Mucosa of rectum (tissue), 2 donors: Measurements from ENCODE around the gene POLR2L.
A peak's percentile ranks its signal among the peaks of the same experiment; 100 is the strongest.

Source experiments
- H3K27ac ChIP-seq, 2 donors: one replicate each; pipeline ENCODE4 v1.7.0; 2013; ENCODE audit warnings: inconsistent platforms in 2 of 2, low read depth in 2 of 2, low read length in 2 of 2
- H3K27me3 ChIP-seq, 2 donors: one replicate each; pipeline ENCODE4 v1.7.0; 2013; ENCODE audit warnings: low read length in 2 of 2; ENCODE audit not compliant: control insufficient read depth in 2 of 2, insufficient read depth in 2 of 2
- H3K36me3 ChIP-seq, 2 donors: one replicate each; pipeline ENCODE4 v1.7.0; 2013; ENCODE audit warnings: low read length in 2 of 2; ENCODE audit not compliant: control insufficient read depth in 2 of 2, insufficient read depth in 2 of 2
- H3K4me1 ChIP-seq, 2 donors: one replicate each; pipeline ENCODE4 v1.7.0; 2013; ENCODE audit warnings: low read length in 2 of 2, mild to moderate bottlenecking in 1 of 2; ENCODE audit not compliant: control insufficient read depth in 2 of 2, insufficient read depth in 2 of 2
- H3K4me3 ChIP-seq, 2 donors: one replicate each; pipeline ENCODE4 v1.7.0; 2013; ENCODE audit warnings: low read length in 2 of 2
- H3K9ac ChIP-seq, 2 donors: one replicate each; pipeline ENCODE4 v1.7.0; 2013; ENCODE audit warnings: low read length in 2 of 2, low read depth in 1 of 2, mild to moderate bottlenecking in 1 of 2
- H3K9me3 ChIP-seq, 2 donors: one replicate each; pipeline ENCODE4 v1.7.0; 2013; ENCODE audit warnings: low read length in 2 of 2; ENCODE audit not compliant: control insufficient read depth in 2 of 2
- donor health status: healthy.
- donor health status: Normal muscosa, but diverticular disease.

POLR2L gene

GRCh38 chr11:839875-840617 is 2.3 kb downstream of the POLR2L start:
- Histone ChIP-seq H3K4me3 (no peak overlapping the region), H3K9me3 (no peaks in the 10 kb centered on the region), H3K9ac (no peak overlapping the region), H3K36me3 (peaks cover 33 to 41% of the 10 kb centered on the region in 2 donors), H3K4me1 (peaks cover 38 to 53% of the 10 kb centered on the region in 2 donors), H3K27me3 (no peaks in the 10 kb centered on the region), H3K27ac (no peak overlapping the region)

GRCh38 chr11:839280-839623 is 3.1 kb downstream of the POLR2L start:
- Histone ChIP-seq H3K4me3 (no peak overlapping the region), H3K9ac (peak overlapping the region in 1 of 2 donors; percentile 3), H3K9me3 (no peaks in the 10 kb centered on the region), H3K27ac (peak overlapping the region; percentile 9 to 32), H3K27me3 (no peaks in the 10 kb centered on the region), H3K36me3 (peaks cover 33 to 41% of the 10 kb centered on the region in 2 donors), H3K4me1 (peaks cover 41 to 57% of the 10 kb centered on the region in 2 donors)

GRCh38 chr11:838441-839279 is 3.7 kb downstream of the POLR2L start:
- Histone ChIP-seq H3K27ac (peak overlapping the region; percentile 32 to 52), H3K27me3 (no peaks in the 10 kb centered on the region), H3K9me3 (no peaks in the 10 kb centered on the region), H3K4me1 (peaks cover 40 to 59% of the 10 kb centered on the region in 2 donors), H3K4me3 (peak overlapping the region in 1 of 2 donors; percentile 9), H3K36me3 (peaks cover 33 to 41% of the 10 kb centered on the region in 2 donors), H3K9ac (peak overlapping the region in 1 of 2 donors; percentile 3)

GRCh38 chr11:837990-838307 is 4.4 kb downstream of the POLR2L start:
- peak overlapping the region; percentile 21 to 23 for H3K27ac ChIP-seq
- H3K9me3 ChIP-seq = no peaks in the 10 kb centered on the region
- no peak overlapping the region for H3K4me3 ChIP-seq
- peaks cover 33 to 41% of the 10 kb centered on the region in 2 donors for H3K36me3 ChIP-seq
- no peak overlapping the region for H3K9ac ChIP-seq
- peaks cover 38 to 53% of the 10 kb centered on the region in 2 donors for H3K4me1 ChIP-seq
- H3K27me3 ChIP-seq = no peaks in the 10 kb centered on the region

- Histone ChIP-seq H3K36me3 (peaks cover 33 to 41% of the 10 kb centered on the region in 2 donors), H3K4me1 (peaks cover 40 to 55% of the 10 kb centered on the region in 2 donors), H3K9ac (no peak overlapping the region), H3K27me3 (no peaks in the 10 kb centered on the region), H3K4me3 (no peak overlapping the region), H3K9me3 (no peaks in the 10 kb centered on the region), H3K27ac (peak overlapping the region in 1 of 2 donors; percentile 21)
Observed at GRCh38 chr11:837189-837989, 4.9 kb downstream of the POLR2L start.

GRCh38 chr11:836700-837099 is 5.6 kb downstream of the POLR2L start:
- Histone ChIP-seq H3K4me3 (no peak overlapping the region), H3K27ac (no peak overlapping the region), H3K9me3 (no peaks in the 10 kb centered on the region), H3K36me3 (peaks cover 33 to 41% of the 10 kb centered on the region in 2 donors), H3K27me3 (no peaks in the 10 kb centered on the region), H3K4me1 (peaks cover 45 to 61% of the 10 kb centered on the region in 2 donors), H3K9ac (peak overlapping the region in 1 of 2 donors; percentile 15)

- Histone ChIP-seq H3K9ac (no peak overlapping the region), H3K27ac (no peak overlapping the region), H3K27me3 (no peaks in the 10 kb centered on the region), H3K4me1 (peaks cover 46 to 60% of the 10 kb centered on the region in 2 donors), H3K36me3 (peaks cover 33 to 41% of the 10 kb centered on the region in 2 donors), H3K9me3 (no peaks in the 10 kb centered on the region), H3K4me3 (no peak overlapping the region)
Observed at GRCh38 chr11:836274-836673, 6.1 kb downstream of the POLR2L start.

- H3K9ac ChIP-seq = peak overlapping the region; percentile 63 to 81
- peak overlapping the region; percentile 56 to 78 for H3K4me3 ChIP-seq
- peaks cover 51 to 69% of the 10 kb centered on the region in 2 donors for H3K4me1 ChIP-seq
Observed at GRCh38 chr11:834371-835316, 7.7 kb downstream of the POLR2L start.

GRCh38 chr11:833849-834311 is 8.4 kb downstream of the POLR2L start:
- Histone ChIP-seq H3K4me1 (peaks cover 56 to 72% of the 10 kb centered on the region in 2 donors), H3K27ac (peak overlapping the region; percentile 93 to 95), H3K9ac (peak overlapping the region; percentile 88 to 92)

More at GRCh38 chr11:834371-835316, 7.7 kb downstream of the POLR2L start:
- Histone ChIP-seq H3K36me3 (peaks cover 26 to 29% of the 10 kb centered on the region in 2 donors), H3K27me3 (no peaks in the 10 kb centered on the region), H3K27ac (peak overlapping the region; percentile 93 to 95), H3K9me3 (no peaks in the 10 kb centered on the region)

More at GRCh38 chr11:833849-834311, 8.4 kb downstream of the POLR2L start:
- H3K27me3 ChIP-seq = no peaks in the 10 kb centered on the region
- no peaks in the 10 kb centered on the region for H3K9me3 ChIP-seq
- H3K4me3 ChIP-seq = peak overlapping the region; percentile 78 to 83
- H3K36me3 ChIP-seq = peaks cover 21 to 22% of the 10 kb centered on the region in 2 donors
